ENCODE results near the gene UAP1. TPM values are rescaled to one million over a fixed set of nuclear protein-coding genes. Genes with fewer than 3 reads are reported as not detected.

UAP1 gene
- polyA plus RNA-seq (ENCODE audit: insufficient read length in 3 of 3): 10 to 100 TPM; 31.7 to 37.3 (median 35.7) TPM

DNA sequence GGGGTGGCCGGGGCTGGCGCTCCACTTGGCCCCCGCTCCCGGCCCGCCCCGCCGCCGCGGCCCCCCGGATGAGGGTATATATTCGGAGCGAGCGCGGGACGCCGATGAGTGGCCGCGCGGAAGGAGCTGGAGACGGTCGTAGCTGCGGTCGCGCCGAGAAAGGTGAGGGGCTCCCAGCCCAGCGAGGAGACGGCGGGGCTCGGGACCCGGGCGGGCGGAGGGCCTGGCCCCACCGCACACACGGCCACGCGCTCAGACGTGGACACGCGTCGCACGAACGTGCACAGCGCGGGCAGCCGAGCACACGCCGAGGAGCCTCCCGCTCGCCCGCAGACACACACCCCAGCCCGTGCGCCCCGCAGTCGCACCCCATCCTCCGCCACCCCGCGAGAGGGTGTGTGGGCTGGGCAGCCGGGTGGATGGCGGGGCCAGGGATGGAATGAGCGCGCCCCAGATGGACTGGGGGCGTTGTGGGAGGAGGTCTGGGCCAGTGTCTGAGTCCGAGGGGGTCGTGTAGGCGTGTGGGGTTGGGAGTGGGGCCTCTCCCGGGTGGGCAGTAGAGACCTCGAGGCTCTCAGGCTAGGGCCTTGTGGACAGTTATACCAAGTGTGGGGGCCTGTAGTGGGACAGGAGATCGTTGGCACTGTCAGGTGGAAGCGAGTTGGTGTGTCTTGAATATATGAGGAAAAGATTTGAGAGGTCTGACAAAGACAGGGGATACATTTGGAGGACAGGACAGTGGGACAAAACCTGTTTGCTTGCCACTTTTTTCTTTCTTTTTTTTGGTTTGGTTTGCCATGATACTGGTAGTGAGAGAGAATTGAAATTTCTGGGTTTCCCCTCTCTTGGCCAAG, at the start of gene UAP1:
Gene UAP1 (plus strand): TSS at position 107 of the 854 bp plus-strand sequence. CDS start 4,347 bp downstream, outside the sequence.
- peak in 2 of 3 donors; percentile 3 to 16 for DNase-seq (ENCODE audit: low read depth in 3 of 3, low spot score in 2 of 3)

DNA sequence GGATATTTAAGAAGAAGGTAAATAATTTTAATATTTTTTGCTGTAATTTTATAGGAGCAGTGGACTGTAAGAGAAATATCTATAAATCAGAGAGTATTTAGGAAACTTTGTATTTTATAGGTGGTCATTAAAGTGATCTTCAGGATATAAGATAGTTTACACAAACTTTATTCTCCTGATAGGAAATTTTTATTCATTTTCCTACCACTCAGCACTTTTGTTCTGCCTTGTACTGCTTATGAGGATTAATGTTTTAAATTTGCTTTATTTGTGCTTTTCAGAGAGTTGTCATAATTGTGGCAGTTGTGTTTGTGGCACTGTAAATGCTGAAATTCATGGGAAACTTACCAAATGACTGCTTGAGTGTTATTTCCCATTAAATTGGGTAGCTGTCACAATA, 34.2 kb upstream of the UAP1 start:
- no peak for DNase-seq (ENCODE audit: low read depth in 3 of 3, low spot score in 2 of 3)

DNA sequence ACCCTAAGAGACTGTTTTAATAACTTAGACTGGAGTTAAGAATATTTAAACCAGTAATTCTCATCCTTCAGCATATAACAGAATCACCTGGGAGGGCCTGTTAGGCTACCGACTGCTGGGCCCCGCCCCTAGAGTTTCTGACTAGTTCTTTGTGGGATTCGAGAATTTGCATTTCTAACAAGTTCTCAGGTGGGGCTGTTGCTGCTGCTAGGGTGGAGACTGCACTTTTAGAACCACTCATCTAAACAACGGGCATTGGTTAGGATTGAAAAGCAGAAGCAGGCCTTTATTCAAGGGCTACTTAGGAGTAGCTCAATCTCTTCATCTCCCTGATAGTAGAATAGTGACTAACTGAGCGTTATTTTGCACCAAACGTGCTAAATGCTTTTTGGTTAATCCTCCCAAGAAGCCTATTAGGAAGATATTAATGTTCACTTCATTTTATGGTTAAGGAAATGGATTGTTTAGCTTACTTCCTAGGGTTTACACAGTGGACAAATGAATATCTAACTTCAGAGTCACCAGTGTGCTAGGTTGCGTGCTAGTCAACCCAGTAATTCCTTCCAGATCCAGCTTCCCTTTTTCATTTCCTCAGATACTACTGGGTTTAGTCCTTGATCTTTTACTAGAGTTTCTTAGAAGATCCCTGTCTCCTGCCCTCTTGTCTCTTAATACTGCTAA, 31.1 kb upstream of the UAP1 start:
- no peak for DNase-seq (ENCODE audit: low read depth in 3 of 3, low spot score in 2 of 3)

DNA sequence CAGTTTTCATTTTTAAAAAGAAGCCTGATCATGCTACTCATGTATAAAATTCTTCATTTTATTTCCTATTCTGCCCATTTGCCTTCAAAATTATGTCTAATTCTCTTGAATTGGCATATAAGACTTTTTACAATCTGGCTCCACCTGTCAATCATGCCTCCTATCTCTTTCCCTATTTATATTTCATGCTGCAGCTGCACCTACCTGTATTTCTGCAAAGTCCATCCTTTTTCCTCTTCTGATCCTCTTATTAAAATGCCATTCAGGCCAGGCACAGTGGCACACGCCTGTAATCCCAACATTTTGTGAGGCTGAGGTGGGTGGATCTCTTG, 30.6 kb upstream of the UAP1 start:
- DNase-seq (ENCODE audit: low read depth in 3 of 3, low spot score in 2 of 3): no peak

- no peak for DNase-seq (ENCODE audit: low read depth in 3 of 3, low spot score in 2 of 3)
These were observed 26.0 kb upstream of the UAP1 start for GRCh38 chr1:162535501-162535900.

- DNase-seq (ENCODE audit: low read depth in 3 of 3, low spot score in 2 of 3): no peak
These were observed 25.0 kb upstream of the UAP1 start for GRCh38 chr1:162536511-162536910.

GRCh38 chr1:162537216-162537615, 24.3 kb upstream of the UAP1 start:
- DNase-seq (ENCODE audit: low read depth in 3 of 3, low spot score in 2 of 3): no peak

DNA sequence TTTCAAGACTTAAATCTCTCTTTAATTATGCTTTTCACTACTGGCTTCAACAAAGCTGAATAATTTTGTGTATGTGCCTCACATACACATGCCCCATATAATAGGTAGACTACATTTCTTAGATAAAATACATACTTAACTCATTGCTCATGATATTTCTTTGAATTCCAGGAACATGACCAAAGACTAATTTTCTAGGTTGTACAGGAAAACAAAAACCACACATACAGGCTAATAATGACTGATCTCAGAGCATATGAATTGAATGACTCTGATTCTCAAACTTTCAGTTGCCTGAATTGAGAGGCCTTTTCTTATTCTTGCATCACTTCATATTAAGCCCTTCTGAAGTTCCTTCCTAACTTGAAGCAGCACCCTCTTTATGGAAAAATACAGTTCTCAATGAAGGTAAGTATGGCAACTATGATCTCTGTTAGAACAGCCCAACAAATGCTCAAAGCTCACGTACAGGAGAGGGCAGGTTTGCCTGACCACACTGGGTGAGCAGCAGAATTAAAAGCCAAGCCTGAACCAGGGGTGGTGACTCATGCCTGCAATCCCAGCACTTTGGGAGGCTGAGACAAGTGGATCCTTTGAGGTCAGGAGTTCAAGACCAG, 22.6 kb upstream of the UAP1 start:
- DNase-seq (ENCODE audit: low read depth in 3 of 3, low spot score in 2 of 3): no peak

DNA sequence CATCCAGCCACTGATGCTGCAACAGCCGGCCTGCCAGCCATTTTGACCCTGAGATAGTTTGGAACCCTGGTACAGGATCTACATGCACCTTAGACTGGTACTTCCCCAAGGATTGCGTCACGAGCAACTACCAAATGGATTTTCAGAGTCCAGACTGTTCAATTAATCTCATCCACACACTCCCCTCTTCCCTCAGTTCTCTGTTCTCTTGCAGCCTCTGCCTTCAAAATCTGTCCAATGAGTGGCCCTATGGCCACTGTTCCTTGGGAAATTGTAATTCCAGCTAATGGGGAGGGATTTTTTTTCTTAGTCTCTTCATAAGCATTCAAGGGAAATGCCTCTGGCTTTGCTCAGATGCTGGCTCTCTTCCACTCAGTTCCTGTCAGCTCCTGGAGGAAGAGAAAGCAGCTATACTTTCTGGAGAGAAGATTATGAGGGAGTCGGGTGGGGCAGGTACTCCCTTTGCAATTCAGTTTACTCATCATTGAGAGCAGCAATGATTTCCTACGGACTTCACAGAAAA, 19.8 kb upstream of the UAP1 start:
- no peak for DNase-seq (ENCODE audit: low read depth in 3 of 3, low spot score in 2 of 3)

GRCh38 chr1:162543228-162543627, 18.3 kb upstream of the UAP1 start:
- DNase-seq (ENCODE audit: low read depth in 3 of 3, low spot score in 2 of 3): no peak

DNA sequence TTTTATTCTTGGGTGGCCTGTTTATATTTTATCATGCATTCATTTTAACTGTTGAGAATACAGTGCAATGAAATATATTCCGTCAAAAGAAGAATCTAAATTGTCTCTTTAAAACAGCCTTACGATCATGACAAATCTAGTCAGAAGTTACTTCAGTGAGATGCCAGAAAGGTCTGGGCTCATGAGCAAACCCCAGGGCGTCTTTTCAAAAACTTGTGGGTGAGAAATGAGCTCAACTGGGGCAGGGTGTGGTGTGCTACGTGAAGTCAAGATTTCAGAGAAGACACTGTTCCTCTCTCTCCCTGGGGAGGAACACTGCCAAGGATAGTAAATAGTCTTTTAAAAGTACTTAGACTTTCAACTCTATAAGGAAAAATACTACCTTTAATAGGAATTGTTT, 13.4 kb upstream of the UAP1 start:
- DNase-seq (ENCODE audit: low read depth in 3 of 3, low spot score in 2 of 3): no peak

GRCh38 chr1:162549001-162549400, 12.5 kb upstream of the UAP1 start:
- DNase-seq (ENCODE audit: low read depth in 3 of 3, low spot score in 2 of 3): no peak

DNA sequence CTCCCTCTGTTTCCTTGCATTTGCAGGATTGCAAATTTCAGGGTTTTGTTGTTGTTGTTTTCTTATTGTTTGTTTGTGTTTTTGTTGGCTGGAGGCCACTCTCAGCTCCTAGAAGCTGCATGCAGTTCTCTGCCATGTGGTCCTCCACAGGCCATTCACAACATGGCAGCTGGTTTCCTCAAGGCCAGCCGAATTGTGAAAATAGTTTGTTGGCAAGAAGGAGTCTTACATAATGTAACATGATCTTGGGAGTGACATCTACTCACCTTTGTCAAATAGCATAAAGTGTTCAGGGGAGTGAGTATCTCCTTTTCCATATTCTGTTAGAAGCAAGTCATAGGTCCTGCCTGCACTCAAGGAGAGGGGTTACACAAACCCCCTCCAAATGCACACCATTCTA, 10.6 kb upstream of the UAP1 start:
- no peak for DNase-seq (ENCODE audit: low read depth in 3 of 3, low spot score in 2 of 3)

DNA sequence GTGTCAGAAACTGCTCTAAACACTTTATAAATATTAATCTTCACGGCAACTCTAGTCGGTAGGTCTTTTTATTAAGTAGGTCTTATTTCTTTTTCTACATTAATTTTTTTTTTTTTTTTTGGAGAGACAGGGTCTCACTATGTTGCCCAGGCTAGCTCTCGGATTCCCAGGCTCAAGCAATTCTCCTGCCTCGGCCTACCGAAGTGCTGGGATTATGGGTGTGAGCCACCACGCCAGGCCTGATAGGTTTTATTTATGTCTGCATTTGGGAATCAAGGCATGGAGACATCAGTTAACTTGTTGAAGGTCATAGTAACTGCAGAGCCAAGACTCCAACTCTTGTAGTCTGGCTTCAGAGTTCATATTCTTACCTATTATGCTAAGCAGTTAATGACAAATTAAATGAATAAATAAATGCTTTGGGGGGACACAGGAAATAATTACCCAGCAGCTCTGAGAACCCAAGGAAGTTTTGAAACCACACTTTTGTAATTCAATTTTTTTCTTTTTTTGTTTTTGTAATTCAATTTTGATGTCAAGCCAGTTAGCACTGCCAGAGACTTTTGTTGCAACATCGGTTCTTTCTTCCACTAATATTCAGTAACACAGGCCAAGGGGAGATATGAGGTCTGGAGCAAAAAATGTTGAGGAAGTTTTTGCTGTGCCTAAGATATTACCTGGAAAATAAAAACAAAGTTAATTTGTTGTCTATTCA, 9.4 kb upstream of the UAP1 start:
- DNase-seq (ENCODE audit: low read depth in 3 of 3, low spot score in 2 of 3): no peak

DNA sequence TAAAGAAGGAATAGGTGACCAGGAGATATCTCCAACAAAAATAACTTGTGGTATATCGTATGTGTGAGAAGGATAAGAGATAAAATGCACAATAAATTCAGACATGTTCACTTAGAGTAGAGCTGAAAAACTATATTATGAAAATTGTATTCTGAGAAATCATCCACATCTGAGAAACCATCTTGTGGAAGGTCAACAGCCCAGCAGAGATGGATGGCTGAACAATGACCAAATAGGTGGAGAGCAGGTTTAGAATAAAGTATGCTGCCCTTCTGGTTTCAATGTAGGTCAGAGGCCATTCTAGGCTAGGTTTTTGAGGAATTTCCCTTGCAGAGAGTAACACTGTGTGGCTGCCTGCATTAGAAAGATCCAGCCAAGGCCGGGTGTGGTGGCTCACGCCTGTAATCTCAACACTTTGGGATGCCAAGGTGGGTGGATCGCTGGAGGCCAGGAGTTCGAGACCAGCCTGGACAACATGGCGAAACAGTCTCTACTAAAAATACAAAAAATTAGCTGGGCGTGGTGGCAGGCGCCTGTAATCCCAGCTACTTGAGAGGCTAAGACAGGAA, 8.8 kb upstream of the UAP1 start:
- DNase-seq (ENCODE audit: low read depth in 3 of 3, low spot score in 2 of 3): no peak

- no peak for DNase-seq (ENCODE audit: low read depth in 3 of 3, low spot score in 2 of 3)
These were observed 7.3 kb upstream of the UAP1 start for GRCh38 chr1:162554258-162554657.

DNA sequence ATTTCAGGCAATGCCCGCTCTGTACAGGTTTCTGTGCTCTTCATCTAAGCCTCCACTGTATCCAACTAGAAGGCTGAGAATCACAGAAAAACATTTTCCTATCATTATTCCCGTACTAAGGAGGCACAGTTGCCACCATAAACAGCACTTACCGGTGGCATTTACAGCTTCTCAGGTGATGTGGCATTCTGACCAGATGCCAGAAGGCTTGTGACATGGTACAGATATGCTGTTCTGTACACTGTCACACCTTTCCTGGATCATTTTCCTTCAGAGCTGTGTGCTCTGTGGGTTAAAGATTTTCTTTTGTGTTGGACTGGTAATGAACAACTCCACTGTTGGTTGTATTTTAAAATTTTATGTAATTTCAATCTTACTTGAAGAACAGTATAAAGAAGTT, 4.0 kb upstream of the UAP1 start:
- DNase-seq (ENCODE audit: low read depth in 3 of 3, low spot score in 2 of 3): no peak

GRCh38 chr1:162560303-162561036, 1.1 kb upstream of the UAP1 start:
- DNase-seq (ENCODE audit: low read depth in 3 of 3, low spot score in 2 of 3): peak in 2 of 3 donors; percentile 6 to 35

- DNase-seq (ENCODE audit: low read depth in 3 of 3, low spot score in 2 of 3): peak; percentile 76 to 94 (median 93)
These were observed 396 bp upstream of the UAP1 start for GRCh38 chr1:162561037-162561615.

DNA sequence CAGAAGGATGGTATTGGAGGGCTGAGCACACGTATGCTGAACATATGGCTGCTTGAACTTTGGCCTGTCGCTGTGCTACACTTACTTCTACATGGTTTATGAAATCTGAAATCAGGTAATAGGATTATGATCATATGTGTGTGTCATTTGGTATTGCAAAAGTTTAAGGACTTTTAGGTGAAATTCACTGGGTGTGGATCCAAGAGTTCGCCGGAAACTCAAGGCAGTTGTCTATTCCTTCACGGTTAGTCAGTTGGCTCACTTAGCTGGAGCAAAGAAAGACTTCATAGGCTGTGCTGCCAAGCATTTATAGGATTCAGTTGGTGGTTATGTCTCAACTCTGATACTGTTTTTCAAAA, 927 bp downstream of the UAP1 start:
- DNase-seq (ENCODE audit: low read depth in 3 of 3, low spot score in 2 of 3): no peak
